SK-N-SH (cell line): ENCODE data around the gene BEST2. TPM values are rescaled to one million over a fixed set of nuclear protein-coding genes. Genes with fewer than 3 reads are reported as not detected.

Experiments used
- CTCF ChIA-PET: fragments of 300-600, 350-600 bp; formaldehyde crosslinking; extraction: SDS; loops from one replicate; lab custom pipeline; 2021; lab: Yijun Ruan, JAX
- POLR2A ChIA-PET: fragments of 350-600 bp; sonication (Branson Sonifier 250); formaldehyde crosslinking; extraction: SDS; loops from one replicate; lab custom pipeline; 2020; ENCODE audit warnings: antibody characterized with exemption, inconsistent platforms; lab: Yijun Ruan, JAX
- DNase-seq: peaks from one replicate; pipeline ENCODE4 v3.0.0; 2012
- H2AFZ ChIP-seq: fragments of 200-600 bp; sonication (generic); 2 replicates; pipeline ENCODE4 v1.8.1; 2016; ENCODE audit warnings: antibody characterized with exemption, mild to moderate bottlenecking, low read depth
- H3F3A ChIP-seq: fragments of 200-600 bp; sonication (generic); replicated peaks from 2 replicates; pipeline ENCODE3; 2016; ENCODE audit warnings: antibody characterized with exemption, mild to moderate bottlenecking; ENCODE audit not compliant: insufficient read depth
- H3K27ac ChIP-seq, 2 experiments: fragments of 200-500 bp in 1 of 2; fragments of 200-600 bp in 1 of 2; sonication (Bioruptor generic) in 1 of 2; sonication (generic), shearing (Covaris generic) in 1 of 2; 2 replicates each; pipeline versions ENCODE4 v1.5.1 to v1.6.1; 2014 to 2016; ENCODE audit warnings: low read depth in 2 of 2, inconsistent platforms in 1 of 2, low read length in 1 of 2, mild to moderate bottlenecking in 1 of 2, mixed read lengths in 1 of 2
- H3K27me3 ChIP-seq: fragments of 200-600 bp; sonication (generic), shearing (Covaris generic); 2 replicates; pipeline ENCODE4 v1.6.1; 2016; ENCODE audit warnings: mixed run types; ENCODE audit not compliant: insufficient read depth
- H3K36me3 ChIP-seq, 2 experiments: fragments of 200-500 bp in 1 of 2; fragments of 200-600 bp in 1 of 2; sonication (Bioruptor generic) in 1 of 2; sonication (generic) in 1 of 2; replicated peaks in 1 of 2; 2 replicates each; pipeline versions ENCODE3 to v1.5.1; 2014 to 2016; ENCODE audit warnings: low read length in 1 of 2, mild to moderate bottlenecking in 1 of 2; ENCODE audit not compliant: insufficient read depth in 2 of 2, control insufficient read depth in 1 of 2
- H3K4me1 ChIP-seq, 2 experiments: fragments of 200-500 bp in 1 of 2; fragments of 200-600 bp in 1 of 2; sonication (Bioruptor generic) in 1 of 2; sonication (generic), shearing (Covaris generic) in 1 of 2; 2 replicates each; pipeline versions ENCODE4 v1.5.1 to v1.6.1; 2014 to 2016; ENCODE audit warnings: low read depth in 1 of 2, low read length in 1 of 2, mixed run types in 1 of 2; ENCODE audit not compliant: insufficient read depth in 2 of 2, control insufficient read depth in 1 of 2
- H3K4me2 ChIP-seq: fragments of 200-600 bp; sonication (generic), shearing (Covaris generic); 2 replicates; pipeline ENCODE4 v1.6.1; 2017; ENCODE audit warnings: mixed run types
- H3K4me3 ChIP-seq, 2 experiments: fragments of 200-500 bp in 1 of 2; fragments of 200-600 bp in 1 of 2; sonication (Bioruptor generic) in 1 of 2; sonication (generic), shearing (Covaris generic) in 1 of 2; 2 replicates each; pipeline versions ENCODE4 v1.5.1 to v1.8.1; 2014 to 2016; ENCODE audit warnings: low read depth in 2 of 2, inconsistent platforms in 1 of 2, low read length in 1 of 2, mild to moderate bottlenecking in 1 of 2, mixed read lengths in 1 of 2, moderate library complexity in 1 of 2
- H3K79me2 ChIP-seq: fragments of 200-600 bp; sonication (generic); 2 replicates; pipeline ENCODE4 v1.8.1; 2017; ENCODE audit warnings: mild to moderate bottlenecking; ENCODE audit not compliant: insufficient read depth
- H3K9ac ChIP-seq: fragments of 200-600 bp; sonication (generic); 2 replicates; pipeline ENCODE4 v1.6.1; 2017; ENCODE audit warnings: mixed run types
- H3K9me2 ChIP-seq: fragments of 200-600 bp; sonication (generic); 2 replicates; pipeline ENCODE4 v1.6.1; 2017; ENCODE audit warnings: mixed run types
- H3K9me3 ChIP-seq: fragments of 200-600 bp; sonication (generic); 2 replicates; pipeline ENCODE4 v1.6.1; 2017; ENCODE audit warnings: mixed run types, mild to moderate bottlenecking, moderate library complexity
- H4K20me1 ChIP-seq: fragments of 200-600 bp; sonication (generic); 2 replicates; pipeline ENCODE4 v1.6.1; 2017; ENCODE audit warnings: mild to moderate bottlenecking, mixed run types; ENCODE audit not compliant: insufficient read depth
- CTCF ChIP-seq: fragments of 200-600 bp; sonication (generic); IDR thresholded peaks from 2 replicates; pipeline ENCODE4 v1.6.1; 2017; ENCODE audit warnings: antibody characterized with exemption, mild to moderate bottlenecking, moderate library complexity
- ELF1 ChIP-seq: IDR thresholded peaks from 2 replicates; pipeline ENCODE4 v1.4.0; 2012
- EP300 ChIP-seq, 2 experiments: IDR thresholded peaks; 2 replicates each; pipeline versions ENCODE4 v1.4.0 to v1.6.1; 2012; ENCODE audit warnings: borderline replicate concordance in 1 of 2, low read depth in 1 of 2, low read length in 1 of 2
- FOSL2 ChIP-seq: IDR thresholded peaks from 2 replicates; pipeline ENCODE4 v1.4.0; 2012; ENCODE audit warnings: low read depth, mild to moderate bottlenecking, moderate library complexity, borderline replicate concordance
- FOXM1 ChIP-seq: IDR thresholded peaks from 2 replicates; pipeline ENCODE4 v1.4.0; 2012; ENCODE audit warnings: low read depth, mild to moderate bottlenecking
- GABPA ChIP-seq: IDR thresholded peaks from 2 replicates; pipeline ENCODE4 v1.4.0; 2012; ENCODE audit warnings: low read depth, mild to moderate bottlenecking
- GATA2 ChIP-seq: sonication (generic); formaldehyde crosslinking; IDR thresholded peaks from 2 replicates; pipeline ENCODE4 v1.5.0; 2020; ENCODE audit warnings: mild to moderate bottlenecking, missing genetic modification reagents
- MEF2A ChIP-seq: IDR thresholded peaks from 2 replicates; pipeline ENCODE4 v1.4.0; 2012; ENCODE audit warnings: low read depth, borderline replicate concordance
- NFIC ChIP-seq: IDR thresholded peaks from 2 replicates; pipeline ENCODE4 v1.4.0; 2012; ENCODE audit warnings: borderline replicate concordance
- NRF1 ChIP-seq: IDR thresholded peaks from 2 replicates; pipeline ENCODE4 v1.6.1; 2012; ENCODE audit warnings: low read depth, mild to moderate bottlenecking, low read length
- PBX3 ChIP-seq: IDR thresholded peaks from 2 replicates; pipeline ENCODE4; 2012
- RAD21 ChIP-seq: IDR thresholded peaks from 2 replicates; pipeline ENCODE4 v1.6.1; 2012; ENCODE audit warnings: mild to moderate bottlenecking, low read length
- RCOR1 ChIP-seq: fragments of 150-350 bp; IDR thresholded peaks from 2 replicates; pipeline ENCODE4 v1.6.1; 2017; ENCODE audit warnings: antibody characterized with exemption, low read length
- SIN3A ChIP-seq: IDR thresholded peaks from 2 replicates; pipeline ENCODE4 v1.6.1; 2012; ENCODE audit warnings: low read depth, mild to moderate bottlenecking, low read length, moderate library complexity, borderline replicate concordance
- SMC3 ChIP-seq: IDR thresholded peaks from 2 replicates; pipeline ENCODE4 v1.6.1; 2012; ENCODE audit warnings: low read depth, low read length, improper control_type of control experiment
- TAF1 ChIP-seq: IDR thresholded peaks from 2 replicates; pipeline ENCODE4 v1.6.1; 2012; ENCODE audit warnings: low read depth, mild to moderate bottlenecking, low read length, moderate library complexity, borderline replicate concordance
- TEAD4 ChIP-seq: IDR thresholded peaks from 2 replicates; pipeline ENCODE4 v1.4.0; 2012; ENCODE audit warnings: mild to moderate bottlenecking, borderline replicate concordance; ENCODE audit not compliant: insufficient read depth
- YY1 ChIP-seq: IDR thresholded peaks from 2 replicates; pipeline ENCODE4 v1.4.0; 2012; ENCODE audit warnings: low read depth, mild to moderate bottlenecking
- ZBTB33 ChIP-seq: IDR thresholded peaks from 2 replicates; pipeline ENCODE4 v1.4.0; 2012; ENCODE audit warnings: low read depth, borderline replicate concordance
- WGBS: methylation state at CpG from one replicate; pipeline ENCODE4 v1.1.6; 2017; ENCODE audit warnings: low lambda C conversion rate; 5-methylcytosine and 5-hydroxymethylcytosine counted together
- polyA plus RNA-seq, 3 experiments: library from polyadenylated mRNA; depleted of rRNA; stranded (reverse); fragments of >200 nt; gene quantifications; 2 replicates each; pipeline ENCODE4 v1.2.3, GENCODE V29; 2012
- TF ChIP-seq, protein P1 (sequence below): fragments of 150-350 bp; IDR thresholded peaks from 2 replicates; pipeline ENCODE4 v1.6.1; 2016; ENCODE audit warnings: mild to moderate bottlenecking, low read depth, low read length
- TF ChIP-seq, protein P2 (sequence below): IDR thresholded peaks from 2 replicates; pipeline ENCODE4 v1.4.0; 2012; ENCODE audit warnings: low read depth, borderline replicate concordance
- TF ChIP-seq, protein P3 (sequence below): fragments of 150-350 bp; IDR thresholded peaks from 2 replicates; pipeline ENCODE4 v1.6.1; 2017; ENCODE audit warnings: antibody characterized with exemption, low read length, low read depth, borderline replicate concordance
- TF ChIP-seq, protein P4 (sequence below): IDR thresholded peaks from 2 replicates; pipeline ENCODE4 v1.4.0; 2012; ENCODE audit warnings: low read depth

Gene BEST2
- polyA plus RNA-seq, 1 of the 3 experiments (the other 2 are of a cell fraction) = not detected

DNA sequence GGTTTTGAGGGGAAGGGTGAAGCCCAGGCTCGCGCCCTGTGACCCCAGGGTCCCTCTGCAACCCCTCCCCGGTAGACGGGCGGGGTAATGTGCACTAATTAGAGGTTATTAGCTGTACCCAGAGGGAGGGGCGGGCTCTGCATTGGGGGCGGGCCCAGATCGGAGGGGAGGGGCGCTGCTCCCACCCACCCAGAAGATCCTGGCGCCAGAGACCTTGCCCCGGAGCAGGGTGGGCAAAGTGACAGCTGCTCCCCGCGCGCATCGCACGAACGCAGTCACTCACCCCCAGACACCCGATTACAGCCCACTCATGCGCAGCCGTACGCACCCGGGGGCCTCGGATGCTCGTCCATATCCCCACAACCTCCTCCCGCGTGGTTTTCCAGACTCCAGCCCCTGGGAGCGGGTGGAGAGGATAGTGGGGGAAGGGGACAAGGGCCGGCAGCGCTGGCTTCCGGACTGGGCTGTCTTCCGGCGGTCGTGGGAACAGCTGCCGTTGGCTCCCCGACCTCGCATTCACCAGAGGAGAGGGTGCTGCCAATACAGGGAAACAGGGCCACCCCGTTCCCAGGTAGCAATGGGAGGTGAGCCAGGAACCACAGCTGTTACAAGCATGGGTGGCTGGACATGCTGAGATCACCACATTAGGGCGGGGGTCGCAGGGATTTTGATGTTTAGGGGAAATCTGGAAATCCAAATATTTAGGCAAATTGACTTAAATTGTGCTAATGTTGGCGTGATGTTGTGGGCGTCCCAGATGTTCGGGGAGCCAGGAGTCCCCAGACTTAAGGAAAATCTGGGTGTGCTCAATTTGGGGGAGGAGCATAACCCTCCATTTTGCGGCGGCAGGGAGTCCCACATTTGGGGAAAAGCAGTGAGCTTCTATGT, 26.7 kb downstream of the BEST2 start:
- peak overlapping the region; percentile 90 to 98 for H3K27ac ChIP-seq
- H3K9me2 ChIP-seq = no peaks in the 10 kb centered on the region
- POLR2A ChIA-PET = interaction anchor here (1.0 to 3.5 kb wide), 8 partner anchors 10 to 69 kb away, joined by 3 to 88 read pairs (median 5); partner anchors contain the start of gene JUNB
- CTCF ChIA-PET = interaction anchor here (0.8 to 12.1 kb wide), 26 partner anchors 10 to 313 kb away, joined by 3 to 447 read pairs (median 4); partner anchors contain the start of genes GET3, JUNB, MAST1 and PRDX2
- H3K27me3 ChIP-seq = no peaks in the 10 kb centered on the region
- no peaks in the 10 kb centered on the region for H3K36me3 ChIP-seq
- H3K9me3 ChIP-seq = no peaks in the 10 kb centered on the region
- peak overlapping the region; percentile 80 for H2AFZ ChIP-seq
- DNase-seq = peak; percentile 76
- peak overlapping the region; percentile 52 to 64 for H3K4me3 ChIP-seq
- WGBS = 4% methylated on average over 27 of the region's 44 CpGs
- peak overlapping the region; percentile 91 for H3K4me2 ChIP-seq
- H3K9ac ChIP-seq = peak overlapping the region; percentile 51
- peaks cover 29 to 40% of the 10 kb centered on the region in 2 experiments; a peak in 3 of 4 replicates for H3K4me1 ChIP-seq
- H3F3A ChIP-seq = peaks cover 40% of the 10 kb centered on the region
- no peaks in the 10 kb centered on the region for H3K79me2 ChIP-seq
- no peaks in the 10 kb centered on the region for H4K20me1 ChIP-seq
- TF ChIP-seq SIN3A = peak; percentile 66; the same call in 1 of the 2 replicates
- TF ChIP-seq RCOR1 = 0 out of 2 replicates have a peak, but pooled peaks have one; percentile 13
- TF ChIP-seq GABPA = peak; percentile 66
- no peak for TF ChIP-seq SMC3
- peak; percentile 52 for TF ChIP-seq NRF1
- TF ChIP-seq ELF1 = no peak
- TF ChIP-seq RAD21 = 0 out of 2 replicates have a peak, but pooled peaks have one; percentile 11
- TF ChIP-seq, protein P1, sequence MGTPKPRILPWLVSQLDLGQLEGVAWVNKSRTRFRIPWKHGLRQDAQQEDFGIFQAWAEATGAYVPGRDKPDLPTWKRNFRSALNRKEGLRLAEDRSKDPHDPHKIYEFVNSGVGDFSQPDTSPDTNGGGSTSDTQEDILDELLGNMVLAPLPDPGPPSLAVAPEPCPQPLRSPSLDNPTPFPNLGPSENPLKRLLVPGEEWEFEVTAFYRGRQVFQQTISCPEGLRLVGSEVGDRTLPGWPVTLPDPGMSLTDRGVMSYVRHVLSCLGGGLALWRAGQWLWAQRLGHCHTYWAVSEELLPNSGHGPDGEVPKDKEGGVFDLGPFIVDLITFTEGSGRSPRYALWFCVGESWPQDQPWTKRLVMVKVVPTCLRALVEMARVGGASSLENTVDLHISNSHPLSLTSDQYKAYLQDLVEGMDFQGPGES = no peak
- 0 out of 2 replicates have a peak, but pooled peaks have one; percentile 4 for TF ChIP-seq PBX3
- no peak for TF ChIP-seq FOXM1
- TF ChIP-seq TEAD4 = no peak
- TF ChIP-seq CTCF = no peak
- TF ChIP-seq, protein P2, sequence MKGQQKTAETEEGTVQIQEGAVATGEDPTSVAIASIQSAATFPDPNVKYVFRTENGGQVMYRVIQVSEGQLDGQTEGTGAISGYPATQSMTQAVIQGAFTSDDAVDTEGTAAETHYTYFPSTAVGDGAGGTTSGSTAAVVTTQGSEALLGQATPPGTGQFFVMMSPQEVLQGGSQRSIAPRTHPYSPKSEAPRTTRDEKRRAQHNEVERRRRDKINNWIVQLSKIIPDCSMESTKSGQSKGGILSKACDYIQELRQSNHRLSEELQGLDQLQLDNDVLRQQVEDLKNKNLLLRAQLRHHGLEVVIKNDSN = no peak
- peak; percentile 27; the same call in 1 of the 2 replicates for TF ChIP-seq GATA2
- TF ChIP-seq, protein P3, sequence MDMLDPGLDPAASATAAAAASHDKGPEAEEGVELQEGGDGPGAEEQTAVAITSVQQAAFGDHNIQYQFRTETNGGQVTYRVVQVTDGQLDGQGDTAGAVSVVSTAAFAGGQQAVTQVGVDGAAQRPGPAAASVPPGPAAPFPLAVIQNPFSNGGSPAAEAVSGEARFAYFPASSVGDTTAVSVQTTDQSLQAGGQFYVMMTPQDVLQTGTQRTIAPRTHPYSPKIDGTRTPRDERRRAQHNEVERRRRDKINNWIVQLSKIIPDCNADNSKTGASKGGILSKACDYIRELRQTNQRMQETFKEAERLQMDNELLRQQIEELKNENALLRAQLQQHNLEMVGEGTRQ = no peak
- TF ChIP-seq, protein P4, sequence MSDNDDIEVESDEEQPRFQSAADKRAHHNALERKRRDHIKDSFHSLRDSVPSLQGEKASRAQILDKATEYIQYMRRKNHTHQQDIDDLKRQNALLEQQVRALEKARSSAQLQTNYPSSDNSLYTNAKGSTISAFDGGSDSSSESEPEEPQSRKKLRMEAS = peak; percentile 59; the same call in 1 of the 2 replicates
- no peak for TF ChIP-seq MEF2A
- 0 out of 2 replicates have a peak, but pooled peaks have one; percentile 24 for TF ChIP-seq YY1
- TF ChIP-seq ZBTB33 = no peak
- TF ChIP-seq FOSL2 = no peak
- TF ChIP-seq EP300 (IDR thresholded peaks at IDR 0.05; ENCODE audit: borderline replicate concordance in 1 of 2, low read depth in 1 of 2, low read length in 1 of 2) = no peak
- no peak for TF ChIP-seq NFIC
- TF ChIP-seq TAF1 = no peak
